Smooth muscle cell (in vitro differentiated cells): ENCODE measurements around the gene RFX1. TPM values are rescaled to one million over a fixed set of nuclear protein-coding genes. Genes with fewer than 3 reads are reported as not detected.
"Not testable (repeated sequence)": the region's sequence is repeated elsewhere in the genome, so short reads cannot be mapped to it uniquely, and the experiment has no call there.

Experiments
- DNase-seq: peaks from one replicate; lab custom pipeline; 2025; ENCODE audit not compliant: unreplicated experiment; lab: John Stamatoyannopoulos, UW
- H2AFZ ChIP-seq: fragments of 200-600 bp; sonication (generic); 2 replicates; pipeline ENCODE4 v1.6.0; 2016; ENCODE audit warnings: antibody characterized with exemption, low read depth, mild to moderate bottlenecking
- H3F3A ChIP-seq: fragments of 200-600 bp; sonication (generic); 2 replicates; pipeline ENCODE4 v1.6.0; 2017; ENCODE audit warnings: antibody characterized with exemption, low read depth
- H3K27ac ChIP-seq: fragments of 200-600 bp; sonication (generic); 2 replicates; pipeline ENCODE4 v1.5.1; 2016; ENCODE audit warnings: low read depth, mild to moderate bottlenecking
- H3K27me3 ChIP-seq: fragments of 200-600 bp; sonication (generic); 2 replicates; pipeline ENCODE4 v1.6.1; 2016; ENCODE audit warnings: low read depth, mild to moderate bottlenecking
- H3K36me3 ChIP-seq: fragments of 200-600 bp; sonication (generic); 2 replicates; pipeline ENCODE4 v1.5.1; 2016; ENCODE audit warnings: low read depth
- H3K4me1 ChIP-seq: fragments of 200-600 bp; sonication (generic); 2 replicates; pipeline ENCODE4 v1.5.1; 2016; ENCODE audit warnings: low read depth
- H3K4me2 ChIP-seq: fragments of 200-600 bp; sonication (generic); 2 replicates; pipeline ENCODE4 v1.6.0; 2016; ENCODE audit warnings: mild to moderate bottlenecking
- H3K4me3 ChIP-seq: fragments of 200-600 bp; sonication (generic); 2 replicates; pipeline ENCODE4 v1.5.1; 2016; ENCODE audit warnings: mild to moderate bottlenecking
- H3K79me2 ChIP-seq: fragments of 200-600 bp; sonication (generic); 2 replicates; pipeline ENCODE4 v1.6.0; 2016; ENCODE audit warnings: low read depth, mild to moderate bottlenecking
- H3K9ac ChIP-seq: fragments of 200-600 bp; sonication (generic); 2 replicates; pipeline ENCODE4 v1.6.0; 2016; ENCODE audit warnings: low read depth
- H3K9me3 ChIP-seq: fragments of 200-600 bp; sonication (generic); replicated peaks from 2 replicates; pipeline ENCODE4 v1.5.1; 2016; ENCODE audit warnings: low read depth
- H4K20me1 ChIP-seq: fragments of 200-600 bp; sonication (generic); 2 replicates; pipeline ENCODE4 v1.6.0; 2016; ENCODE audit warnings: low read depth
- WGBS: methylation state at CpG from one replicate; pipeline ENCODE4 v1.1.7; 2016; ENCODE audit warnings: low lambda C conversion rate; 5-methylcytosine and 5-hydroxymethylcytosine counted together
- polyA plus RNA-seq: library from polyadenylated mRNA; unstranded; fragments of >200 nt; fragmentation: Nextera tagmentation; extraction: Ambion mirVana; gene quantifications from 2 replicates; pipeline ENCODE4 v1.2.1, GENCODE V29; 2016
- total RNA-seq: library from RNA; depleted of rRNA; stranded (reverse); fragments of >200 nt; gene quantifications from 2 replicates; pipeline ENCODE4 v1.2.3, GENCODE V29; 2014
- TF ChIP-seq, protein P1 (sequence below): fragments of 200-600 bp; sonication (generic); IDR thresholded peaks from 2 replicates; pipeline ENCODE4 v1.5.1; 2017; ENCODE audit warnings: borderline replicate concordance, mild to moderate bottlenecking, antibody characterized with exemption; ENCODE audit not compliant: insufficient read depth, poor library complexity, severe bottlenecking

The RFX1 gene
- total and polyA plus RNA-seq, 2 experiments from 2014 or later: 2.2 TPM

DNA sequence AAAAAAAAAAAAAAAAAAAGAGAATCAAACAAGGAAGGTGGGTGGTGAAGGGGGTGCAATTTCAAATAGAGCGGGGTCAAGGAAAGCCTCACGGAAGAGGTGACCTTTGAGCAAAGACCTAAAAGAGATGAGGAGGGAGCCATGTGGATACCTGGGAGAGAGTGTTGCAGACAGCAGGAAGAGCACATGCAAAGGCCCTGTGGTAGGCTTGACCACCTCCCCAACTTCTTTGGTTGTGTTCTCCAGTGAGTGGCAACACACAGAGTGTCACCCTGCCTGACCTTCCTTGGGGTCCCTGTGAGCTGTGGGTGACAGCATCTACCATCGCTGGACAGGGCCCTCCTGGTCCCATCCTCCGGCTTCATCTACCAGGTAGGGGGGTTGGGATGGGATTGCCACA lies 44.4 kb upstream of the RFX1 start:
- DNase-seq: no peak
- no peaks in the 10 kb centered on the region for H3K4me1 ChIP-seq
- H3K9ac ChIP-seq: no peak overlapping the region

DNA sequence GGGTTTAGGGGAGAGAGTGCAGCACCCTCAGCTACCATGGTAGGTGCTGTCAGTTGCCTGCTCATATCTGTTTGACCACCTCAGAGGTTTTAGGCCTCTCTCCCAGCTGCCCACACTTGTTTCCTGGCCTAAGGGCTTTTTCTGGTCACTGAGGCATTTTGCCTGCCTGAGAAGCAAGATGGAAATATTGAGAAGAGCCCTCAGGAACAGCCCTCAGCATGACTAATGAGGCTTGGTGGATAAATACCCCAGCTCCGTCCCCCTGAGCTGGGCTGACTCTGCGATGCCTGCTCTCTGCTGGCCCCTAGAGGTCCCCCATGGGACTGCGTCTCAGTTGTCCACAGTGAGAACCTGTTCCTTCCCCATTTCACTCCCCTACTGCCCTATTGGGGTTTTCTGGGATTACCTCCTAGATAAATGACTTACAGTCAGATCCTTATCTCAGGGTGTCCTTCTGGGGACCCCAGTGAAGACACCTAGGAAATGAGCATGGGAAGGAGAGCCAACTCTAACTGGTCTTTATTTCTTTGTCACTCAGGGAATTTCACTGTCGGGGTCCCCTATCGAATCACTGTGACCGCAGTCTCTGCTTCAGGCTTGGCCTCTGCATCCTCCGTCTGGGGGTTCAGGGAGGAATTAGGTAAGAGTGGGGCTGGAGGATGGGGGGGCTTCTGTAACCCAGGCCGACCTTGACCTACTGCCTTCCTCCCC lies 42.5 kb upstream of the RFX1 start:
- H3K27me3 ChIP-seq: no peaks in the 10 kb centered on the region
- no peaks in the 10 kb centered on the region for H3K4me1 ChIP-seq
- DNase-seq: peak; percentile 8
- no peaks in the 10 kb centered on the region for H3K9me3 ChIP-seq
- H3F3A ChIP-seq: no peaks in the 10 kb centered on the region
- TF ChIP-seq, protein P1, sequence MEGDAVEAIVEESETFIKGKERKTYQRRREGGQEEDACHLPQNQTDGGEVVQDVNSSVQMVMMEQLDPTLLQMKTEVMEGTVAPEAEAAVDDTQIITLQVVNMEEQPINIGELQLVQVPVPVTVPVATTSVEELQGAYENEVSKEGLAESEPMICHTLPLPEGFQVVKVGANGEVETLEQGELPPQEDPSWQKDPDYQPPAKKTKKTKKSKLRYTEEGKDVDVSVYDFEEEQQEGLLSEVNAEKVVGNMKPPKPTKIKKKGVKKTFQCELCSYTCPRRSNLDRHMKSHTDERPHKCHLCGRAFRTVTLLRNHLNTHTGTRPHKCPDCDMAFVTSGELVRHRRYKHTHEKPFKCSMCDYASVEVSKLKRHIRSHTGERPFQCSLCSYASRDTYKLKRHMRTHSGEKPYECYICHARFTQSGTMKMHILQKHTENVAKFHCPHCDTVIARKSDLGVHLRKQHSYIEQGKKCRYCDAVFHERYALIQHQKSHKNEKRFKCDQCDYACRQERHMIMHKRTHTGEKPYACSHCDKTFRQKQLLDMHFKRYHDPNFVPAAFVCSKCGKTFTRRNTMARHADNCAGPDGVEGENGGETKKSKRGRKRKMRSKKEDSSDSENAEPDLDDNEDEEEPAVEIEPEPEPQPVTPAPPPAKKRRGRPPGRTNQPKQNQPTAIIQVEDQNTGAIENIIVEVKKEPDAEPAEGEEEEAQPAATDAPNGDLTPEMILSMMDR: peak; percentile 87
- no peak overlapping the region for H3K4me3 ChIP-seq
- no peak overlapping the region for H3K4me2 ChIP-seq
- no peak overlapping the region for H3K9ac ChIP-seq
- no peak overlapping the region for H3K27ac ChIP-seq
- H3K79me2 ChIP-seq: no peaks in the 10 kb centered on the region
- no peaks in the 10 kb centered on the region for H4K20me1 ChIP-seq
- H3K36me3 ChIP-seq: no peaks in the 10 kb centered on the region
- 73% methylated on average over 8 of the region's 8 CpGs for WGBS
- no peak overlapping the region for H2AFZ ChIP-seq

More for the DNA sequence above, 44.4 kb upstream of the RFX1 start:
- Histone ChIP-seq H3K79me2 (no peaks in the 10 kb centered on the region), H3K9me3 (no peaks in the 10 kb centered on the region), H3K4me2 (no peak overlapping the region), H3K27ac (no peak overlapping the region), H3F3A (no peaks in the 10 kb centered on the region), H3K36me3 (no peaks in the 10 kb centered on the region), H4K20me1 (no peaks in the 10 kb centered on the region), H3K27me3 (no peaks in the 10 kb centered on the region), H3K4me3 (no peak overlapping the region), H2AFZ (no peak overlapping the region)
- WGBS: 99% methylated on average over 4 of the region's 4 CpGs
- TF ChIP-seq, protein P1: no peak

DNA sequence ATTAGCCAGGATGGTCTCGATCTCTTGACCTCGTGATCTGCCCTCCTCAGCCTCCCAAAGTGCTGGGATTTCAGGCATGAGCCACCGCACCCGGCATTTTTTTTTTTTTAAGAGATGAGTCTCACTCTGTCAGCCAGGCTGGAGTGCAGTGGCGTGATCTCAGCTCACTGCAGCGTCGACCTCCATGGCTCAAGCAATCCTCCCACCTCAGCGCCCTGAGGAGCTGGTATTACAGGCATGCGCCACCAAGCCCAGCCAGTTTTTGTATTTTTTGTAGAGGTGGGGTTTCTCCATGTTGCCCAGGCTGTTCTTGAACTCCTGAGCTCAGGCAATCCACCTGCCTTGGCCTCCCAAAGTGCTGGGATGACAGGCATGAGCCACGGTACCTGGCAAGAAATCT lies 41.7 kb upstream of the RFX1 start:
- not testable (repeated sequence) for H3K4me2 ChIP-seq, H3K27ac ChIP-seq

DNA sequence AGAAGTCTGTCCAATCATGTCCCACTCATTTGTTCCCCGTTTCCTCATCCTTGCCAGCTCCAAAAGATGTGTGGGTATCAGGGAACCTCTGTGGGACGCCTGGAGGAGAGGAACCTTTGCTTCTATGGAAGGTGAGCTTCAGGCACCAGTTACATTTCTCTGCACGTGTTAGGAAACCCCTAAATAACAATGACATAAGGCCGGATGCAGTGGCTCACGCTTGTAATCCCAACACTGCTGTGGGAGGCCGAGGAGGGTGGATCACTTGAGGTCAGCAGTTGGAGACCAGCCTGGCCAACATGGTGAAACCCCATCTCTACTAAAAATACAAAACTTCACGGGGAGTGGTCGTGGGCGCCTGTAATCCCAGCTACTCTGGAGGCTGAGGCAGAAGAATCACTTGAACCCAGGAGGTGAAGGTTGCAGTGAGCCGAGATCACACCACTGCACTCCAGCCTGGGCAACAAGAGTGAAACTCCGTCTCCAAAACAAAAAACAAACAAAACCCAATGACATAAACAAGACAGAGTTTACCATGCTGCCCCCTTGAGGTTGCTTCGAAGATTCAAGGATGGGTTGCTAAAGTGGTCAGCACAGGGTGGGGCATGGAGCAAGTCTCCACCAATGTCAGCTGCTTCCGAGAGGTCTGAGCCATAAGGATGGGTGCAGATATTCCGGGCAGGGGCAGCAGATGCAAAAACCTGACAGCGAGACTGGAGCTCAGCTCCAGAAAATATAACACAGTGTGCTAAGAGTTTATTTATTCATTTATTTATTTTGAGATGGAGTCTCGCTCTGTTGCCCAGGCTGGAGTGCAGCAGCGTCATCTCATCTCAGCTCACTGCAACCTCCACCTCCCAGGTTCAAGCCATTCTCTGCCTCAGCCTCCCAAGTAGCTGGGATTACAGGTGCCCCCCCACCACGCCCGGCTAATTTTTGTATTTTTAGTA lies 36.8 kb upstream of the RFX1 start:
- not testable (repeated sequence) for H4K20me1 ChIP-seq, H3K79me2 ChIP-seq, H3K4me1 ChIP-seq, H3K9me3 ChIP-seq, H2AFZ ChIP-seq, H3K4me2 ChIP-seq, H3K27me3 ChIP-seq, H3K36me3 ChIP-seq, H3K27ac ChIP-seq, H3K4me3 ChIP-seq, H3F3A ChIP-seq
- WGBS: 68% methylated on average over 19 of the region's 19 CpGs
- H3K9ac ChIP-seq: peak overlapping the region; percentile 62
- DNase-seq: peak; percentile 4
- TF ChIP-seq, protein P1: peak; percentile 50

More for the DNA sequence above, 41.7 kb upstream of the RFX1 start:
- not testable (repeated sequence) for H2AFZ ChIP-seq, H3K9me3 ChIP-seq, H3K36me3 ChIP-seq, DNase-seq, H3K79me2 ChIP-seq, H3K4me1 ChIP-seq, H3K9ac ChIP-seq, H3F3A ChIP-seq, H4K20me1 ChIP-seq, H3K4me3 ChIP-seq, H3K27me3 ChIP-seq
- 97% methylated on average over 10 of the region's 10 CpGs for WGBS
